ENCODE measurements around the gene SEZ6. TPM values are rescaled to one million over a fixed set of nuclear protein-coding genes. Genes with fewer than 3 reads are reported as not detected.

Gene SEZ6
- total RNA-seq, 4 donors from 2014 or later, result not detected

GRCh38 chr17:29043539-29044145 is 37.8 kb upstream of the SEZ6 start:
- H3K27ac ChIP-seq, result no peak overlapping the region
- H3K4me3 ChIP-seq, result no peak overlapping the region
- no peaks in the 10 kb centered on the region for H3K27me3 ChIP-seq
- TF ChIP-seq CTCF (IDR thresholded peaks at IDR 0.05) (no peak), EP300 (IDR thresholded peaks at IDR 0.05) (no peak), POLR2A (IDR thresholded peaks at IDR 0.05) (no peak), POLR2AphosphoS5 (IDR thresholded peaks at IDR 0.05) (no peak)
- H3K9me3 ChIP-seq, result no peaks in the 10 kb centered on the region
- DNase-seq (ENCODE audit: low spot score in 2 of 2), result no peak
- H3K36me3 ChIP-seq, result no peaks in the 10 kb centered on the region
- peaks cover 8% of the 10 kb centered on the region for H3K4me1 ChIP-seq
- 92% methylated on average over 3 of the region's 3 CpGs for WGBS

GRCh38 chr17:29042679-29043538 is 37.1 kb upstream of the SEZ6 start, which contains the start of gene PIPOX:
Gene PIPOX, plus strand, starts transcription at chr17:29043141. Its CDS starts 85 bp downstream, at chr17:29043226.
- H3K4me3 ChIP-seq, result no peak within 1 kb of the TSS
- no peaks in the 10 kb centered on the region for H3K36me3 ChIP-seq
- DNase-seq (ENCODE audit: low spot score in 2 of 2), result no peak
- H3K4me1 ChIP-seq, result peaks cover 14% of the 10 kb centered on the region
- H3K27me3 ChIP-seq, result no peaks in the 10 kb centered on the region
- H3K27ac ChIP-seq, result no peak within 1 kb of the TSS
- H3K9me3 ChIP-seq, result no peaks in the 10 kb centered on the region
- WGBS, result 45% methylated on average over 13 of the region's 13 CpGs
- TF ChIP-seq POLR2AphosphoS5 (IDR thresholded peaks at IDR 0.05) (no peak), EP300 (IDR thresholded peaks at IDR 0.05) (no peak), CTCF (IDR thresholded peaks at IDR 0.05) (no peak), POLR2A (IDR thresholded peaks at IDR 0.05) (no peak)

GRCh38 chr17:29042026-29042678 is 36.3 kb upstream of the SEZ6 start:
- Histone ChIP-seq H3K27me3 (peaks cover 6% of the 10 kb centered on the region), H3K4me3 (no peak overlapping the region), H3K9me3 (no peaks in the 10 kb centered on the region), H3K27ac (no peak overlapping the region), H3K4me1 (peaks cover 14% of the 10 kb centered on the region), H3K36me3 (no peaks in the 10 kb centered on the region)
- WGBS, result 82% methylated on average over 11 of the region's 11 CpGs
- DNase-seq (ENCODE audit: low spot score in 2 of 2), result no peak
- TF ChIP-seq POLR2A (IDR thresholded peaks at IDR 0.05), result no peak

- Histone ChIP-seq H3K36me3 (no peaks in the 10 kb centered on the region), H3K27ac (no peak overlapping the region), H3K9me3 (no peaks in the 10 kb centered on the region), H3K4me3 (no peak overlapping the region), H3K27me3 (peaks cover 7% of the 10 kb centered on the region), H3K4me1 (peaks cover 14% of the 10 kb centered on the region)
- 94% methylated on average over 6 of the region's 6 CpGs for WGBS
- no peak for TF ChIP-seq POLR2AphosphoS5 (IDR thresholded peaks at IDR 0.05)
- no peak for TF ChIP-seq POLR2A (IDR thresholded peaks at IDR 0.05)
- TF ChIP-seq EP300 (IDR thresholded peaks at IDR 0.05), result no peak
- TF ChIP-seq CTCF (IDR thresholded peaks at IDR 0.05), result no peak
- DNase-seq (ENCODE audit: low spot score in 2 of 2), result no peak
Observed at GRCh38 chr17:29041571-29041970, 35.7 kb upstream of the SEZ6 start.

GRCh38 chr17:29041091-29041490 is 35.3 kb upstream of the SEZ6 start:
- Histone ChIP-seq H3K27me3 (peaks cover 7% of the 10 kb centered on the region), H3K4me3 (no peak overlapping the region), H3K27ac (no peak overlapping the region), H3K9me3 (no peaks in the 10 kb centered on the region), H3K4me1 (peaks cover 14% of the 10 kb centered on the region), H3K36me3 (no peaks in the 10 kb centered on the region)
- TF ChIP-seq CTCF (IDR thresholded peaks at IDR 0.05) (no peak), POLR2A (IDR thresholded peaks at IDR 0.05) (no peak), EP300 (IDR thresholded peaks at IDR 0.05) (no peak), POLR2AphosphoS5 (IDR thresholded peaks at IDR 0.05) (no peak)
- no peak for DNase-seq (ENCODE audit: low spot score in 2 of 2)
- WGBS, result 100% methylated on average over 2 of the region's 2 CpGs
